WTC11 (cell line): ENCODE measurements around the gene LINC00237. TPM values are rescaled to one million over a fixed set of nuclear protein-coding genes. Genes with fewer than 3 reads are reported as not detected.

ENCODE experiments used
- ATAC-seq: fragments of 200-7000 bp; cut with Tn5 transposase; 2 replicates; pipeline ENCODE4 v1.10.0; 2021; ENCODE audit warnings: mild to moderate bottlenecking, moderate library complexity
- CTCF ChIA-PET: fragments of 300-600 bp; sonication (Branson Sonifier 250); formaldehyde crosslinking; loops from one replicate; lab custom pipeline; 2021; ENCODE audit warnings: antibody characterized with exemption; lab: Charles Lee
- POLR2A ChIA-PET: fragments of 350-600 bp; sonication (Branson Sonifier 250); formaldehyde crosslinking; loops from one replicate; lab custom pipeline; 2021; ENCODE audit warnings: antibody characterized with exemption; lab: Charles Lee
- DNase-seq: peaks from one replicate; pipeline ENCODE4 v3.0.0; 2021; ENCODE audit warnings: low spot score
- H3K27ac Mint-ChIP-seq: 2 replicates; pipeline ENCODE4 v1.8.0; 2021; ENCODE audit warnings: mixed read lengths
- H3K27me3 Mint-ChIP-seq: 2 replicates; pipeline ENCODE4 v1.8.0; 2021; ENCODE audit warnings: low read depth, mild to moderate bottlenecking, moderate library complexity, mixed read lengths
- H3K36me3 Mint-ChIP-seq: 2 replicates; pipeline ENCODE4 v1.8.0; 2021; ENCODE audit warnings: mixed read lengths
- H3K4me1 Mint-ChIP-seq: 2 replicates; pipeline ENCODE4 v1.8.0; 2022; ENCODE audit warnings: mixed read lengths
- H3K4me3 Mint-ChIP-seq: 2 replicates; pipeline ENCODE4 v1.8.0; 2021; ENCODE audit warnings: mild to moderate bottlenecking, moderate library complexity, mixed read lengths
- H3K9me3 Mint-ChIP-seq: 2 replicates; pipeline ENCODE4 v1.8.0; 2021; ENCODE audit warnings: mixed read lengths
- CREB1 ChIP-seq: sonication (generic); formaldehyde crosslinking; IDR thresholded peaks from 2 replicates; pipeline ENCODE4 v1.8.0; 2023; ENCODE audit warnings: mild to moderate bottlenecking, missing genetic modification reagents
- ELF4 ChIP-seq: sonication (generic); formaldehyde crosslinking; IDR thresholded peaks from 2 replicates; pipeline ENCODE4 v1.8.1; 2022; ENCODE audit warnings: low read depth, mild to moderate bottlenecking, moderate library complexity, missing genetic modification reagents
- ETV6 ChIP-seq: sonication (generic); formaldehyde crosslinking; IDR thresholded peaks from 2 replicates; pipeline ENCODE4 v1.8.1; 2022; ENCODE audit warnings: mild to moderate bottlenecking, missing genetic modification reagents
- FOXP1 ChIP-seq: sonication (generic); formaldehyde crosslinking; IDR thresholded peaks from 2 replicates; pipeline ENCODE4 v1.8.0; 2022; ENCODE audit warnings: missing genetic modification reagents, mild to moderate bottlenecking, moderate library complexity, borderline replicate concordance
- GABPB1 ChIP-seq: sonication (generic); formaldehyde crosslinking; IDR thresholded peaks from 2 replicates; pipeline ENCODE4 v1.8.1; 2023; ENCODE audit warnings: mild to moderate bottlenecking, missing genetic modification reagents
- MXD4 ChIP-seq: fragments of 250-450 bp; sonication (Bioruptor Pico); IDR thresholded peaks from 2 replicates; pipeline ENCODE4 v1.8.0; 2021; ENCODE audit warnings: mild to moderate bottlenecking, moderate library complexity, borderline replicate concordance
- PRRX2 ChIP-seq: fragments of 250-450 bp; sonication (Bioruptor Pico); IDR thresholded peaks from 2 replicates; pipeline ENCODE4 v1.8.0; 2021; ENCODE audit warnings: mild to moderate bottlenecking
- SMAD3 ChIP-seq: sonication (generic); formaldehyde crosslinking; IDR thresholded peaks from 2 replicates; pipeline ENCODE4 v1.8.0; 2022; ENCODE audit warnings: missing genetic modification reagents, mild to moderate bottlenecking, borderline replicate concordance
- SP1 ChIP-seq: sonication (generic); formaldehyde crosslinking; conservative IDR thresholded peaks from 2 replicates; pipeline ENCODE4 v1.8.1; 2022; ENCODE audit warnings: missing genetic modification reagents
- ZNF396 ChIP-seq: fragments of 250-450 bp; sonication (Bioruptor Pico); IDR thresholded peaks from 2 replicates; pipeline ENCODE4 v1.8.0; 2021; ENCODE audit warnings: mild to moderate bottlenecking, moderate library complexity, borderline replicate concordance
- total RNA-seq: library from RNA; stranded (reverse); gene quantifications from 3 replicates; pipeline ENCODE4 v1.2.3, GENCODE V29; 2021
- TF ChIP-seq, protein P1 (sequence below): sonication (generic); formaldehyde crosslinking; IDR thresholded peaks from 2 replicates; pipeline ENCODE4 v1.8.1; 2023; ENCODE audit warnings: mild to moderate bottlenecking, missing genetic modification reagents
- TF ChIP-seq, protein P2 (sequence below): sonication (generic); formaldehyde crosslinking; IDR thresholded peaks from 2 replicates; pipeline ENCODE4 v1.8.1; 2023; ENCODE audit warnings: mild to moderate bottlenecking, missing genetic modification reagents, moderate library complexity
- TF ChIP-seq, protein P3 (sequence below): sonication (generic); formaldehyde crosslinking; IDR thresholded peaks from 2 replicates; pipeline ENCODE4 v1.8.1; 2022; ENCODE audit warnings: mild to moderate bottlenecking, moderate library complexity, missing genetic modification reagents
- TF ChIP-seq, protein P4 (sequence below): sonication (generic); formaldehyde crosslinking; IDR thresholded peaks from 2 replicates; pipeline ENCODE4 v1.8.0; 2022; ENCODE audit warnings: mild to moderate bottlenecking, missing genetic modification reagents
- TF ChIP-seq, protein P5 (sequence below): fragments of 250-450 bp; sonication (Bioruptor Pico); IDR thresholded peaks from 2 replicates; pipeline ENCODE4 v1.9.0; 2021; ENCODE audit warnings: mild to moderate bottlenecking, borderline replicate concordance

The LINC00237 gene
- total RNA-seq, 1 experiment from 2014 or later, result 3.1 TPM

DNA sequence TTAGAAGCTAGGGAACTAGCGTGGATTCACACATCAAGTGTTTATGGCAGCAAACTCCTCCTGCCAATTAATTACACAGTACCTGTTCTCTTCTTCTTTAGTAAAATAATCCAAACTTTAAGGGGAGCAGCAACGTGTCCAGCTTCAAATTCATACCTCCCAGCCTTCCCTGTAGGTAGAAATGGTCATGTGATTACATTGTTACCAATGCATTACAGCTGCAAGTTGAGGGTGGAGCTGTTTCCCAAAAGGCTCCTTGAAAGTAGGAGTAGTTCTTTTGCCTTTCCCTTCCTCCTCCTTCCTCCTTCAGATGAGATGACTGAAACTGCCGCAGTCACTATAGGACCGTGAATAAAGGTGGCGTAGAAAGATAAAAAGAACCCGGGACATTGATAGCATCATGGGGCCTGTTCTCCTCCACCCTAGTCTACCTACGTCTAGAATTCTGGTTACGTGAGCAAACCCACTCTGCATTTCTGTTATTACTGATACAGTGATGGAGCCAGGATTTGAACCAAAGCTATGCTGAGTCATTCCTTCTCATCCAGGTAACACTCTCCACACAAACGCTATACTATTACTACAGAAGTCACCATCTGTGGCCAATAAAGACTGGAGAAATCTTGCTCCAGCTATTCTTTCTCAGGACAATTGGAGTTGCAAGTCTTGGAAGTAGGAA, 18.2 kb downstream of the LINC00237 start:
- H3K4me1 Mint-ChIP-seq, result peaks cover 58% of the 10 kb centered on the region
- peaks cover 7% of the 10 kb centered on the region for H3K9me3 Mint-ChIP-seq
- POLR2A ChIA-PET, result no interaction called here
- CTCF ChIA-PET, result interaction anchor here (1.0 to 1.7 kb wide), 5 partner anchors 12 to 250 kb away, joined by 3 to 8 read pairs (median 3); no protein-coding TSS in a partner anchor
- H3K36me3 Mint-ChIP-seq, result no peaks in the 10 kb centered on the region
- no peaks in the 10 kb centered on the region for H3K27me3 Mint-ChIP-seq
- H3K27ac Mint-ChIP-seq, result no peak overlapping the region
- no peak overlapping the region for H3K4me3 Mint-ChIP-seq
- TF ChIP-seq, protein P1, sequence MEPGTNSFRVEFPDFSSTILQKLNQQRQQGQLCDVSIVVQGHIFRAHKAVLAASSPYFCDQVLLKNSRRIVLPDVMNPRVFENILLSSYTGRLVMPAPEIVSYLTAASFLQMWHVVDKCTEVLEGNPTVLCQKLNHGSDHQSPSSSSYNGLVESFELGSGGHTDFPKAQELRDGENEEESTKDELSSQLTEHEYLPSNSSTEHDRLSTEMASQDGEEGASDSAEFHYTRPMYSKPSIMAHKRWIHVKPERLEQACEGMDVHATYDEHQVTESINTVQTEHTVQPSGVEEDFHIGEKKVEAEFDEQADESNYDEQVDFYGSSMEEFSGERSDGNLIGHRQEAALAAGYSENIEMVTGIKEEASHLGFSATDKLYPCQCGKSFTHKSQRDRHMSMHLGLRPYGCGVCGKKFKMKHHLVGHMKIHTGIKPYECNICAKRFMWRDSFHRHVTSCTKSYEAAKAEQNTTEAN (CRISPR knock-in tag), result no peak
- TF ChIP-seq, protein P2, sequence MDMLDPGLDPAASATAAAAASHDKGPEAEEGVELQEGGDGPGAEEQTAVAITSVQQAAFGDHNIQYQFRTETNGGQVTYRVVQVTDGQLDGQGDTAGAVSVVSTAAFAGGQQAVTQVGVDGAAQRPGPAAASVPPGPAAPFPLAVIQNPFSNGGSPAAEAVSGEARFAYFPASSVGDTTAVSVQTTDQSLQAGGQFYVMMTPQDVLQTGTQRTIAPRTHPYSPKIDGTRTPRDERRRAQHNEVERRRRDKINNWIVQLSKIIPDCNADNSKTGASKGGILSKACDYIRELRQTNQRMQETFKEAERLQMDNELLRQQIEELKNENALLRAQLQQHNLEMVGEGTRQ, result peak; percentile 76
- ATAC-seq (peak; percentile 47), DNase-seq (no peak)

DNA sequence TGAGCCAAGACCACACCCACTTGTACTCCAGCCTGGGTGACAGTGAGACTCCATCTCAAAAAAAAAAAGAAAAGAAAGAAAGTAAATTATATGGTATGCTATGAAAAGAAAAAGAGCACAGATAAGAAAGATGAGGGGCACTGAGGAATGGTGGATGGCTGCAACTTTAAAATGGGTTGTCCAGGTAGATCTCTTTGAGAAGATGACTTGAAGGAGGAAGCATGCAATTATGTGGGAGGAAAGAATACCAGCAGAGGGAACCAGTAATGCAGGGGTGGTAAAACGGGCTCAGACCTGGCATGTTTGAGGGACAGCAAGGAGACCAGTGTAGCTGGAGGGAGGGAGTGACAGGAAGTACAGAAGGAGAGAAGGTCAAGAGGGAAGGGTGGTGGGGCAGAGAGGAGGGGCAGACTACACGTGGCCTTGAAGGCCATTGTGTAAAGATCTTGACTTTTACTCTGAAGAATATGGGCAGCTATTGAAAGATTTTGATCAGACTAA, 22.3 kb downstream of the LINC00237 start:
- H3K36me3 Mint-ChIP-seq, result no peaks in the 10 kb centered on the region
- CTCF ChIA-PET, result interaction anchor here (0.8 kb wide), 1 partner anchor 35 kb away, joined by 3 read pairs; no protein-coding TSS in a partner anchor
- H3K27me3 Mint-ChIP-seq, result no peaks in the 10 kb centered on the region; the same call in 1 of the 2 replicates
- TF ChIP-seq, protein P1 (CRISPR knock-in tag), result no peak
- TF ChIP-seq, protein P3, sequence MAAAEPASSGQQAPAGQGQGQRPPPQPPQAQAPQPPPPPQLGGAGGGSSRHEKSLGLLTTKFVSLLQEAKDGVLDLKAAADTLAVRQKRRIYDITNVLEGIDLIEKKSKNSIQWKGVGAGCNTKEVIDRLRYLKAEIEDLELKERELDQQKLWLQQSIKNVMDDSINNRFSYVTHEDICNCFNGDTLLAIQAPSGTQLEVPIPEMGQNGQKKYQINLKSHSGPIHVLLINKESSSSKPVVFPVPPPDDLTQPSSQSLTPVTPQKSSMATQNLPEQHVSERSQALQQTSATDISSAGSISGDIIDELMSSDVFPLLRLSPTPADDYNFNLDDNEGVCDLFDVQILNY (CRISPR knock-in tag), result no peak
- TF ChIP-seq CREB1 (CRISPR knock-in tag) (no peak), SP1 (CRISPR knock-in tag) (no peak), GABPB1 (CRISPR knock-in tag) (no peak), ELF4 (CRISPR knock-in tag) (no peak), ETV6 (CRISPR knock-in tag) (no peak)
- TF ChIP-seq, protein P4, sequence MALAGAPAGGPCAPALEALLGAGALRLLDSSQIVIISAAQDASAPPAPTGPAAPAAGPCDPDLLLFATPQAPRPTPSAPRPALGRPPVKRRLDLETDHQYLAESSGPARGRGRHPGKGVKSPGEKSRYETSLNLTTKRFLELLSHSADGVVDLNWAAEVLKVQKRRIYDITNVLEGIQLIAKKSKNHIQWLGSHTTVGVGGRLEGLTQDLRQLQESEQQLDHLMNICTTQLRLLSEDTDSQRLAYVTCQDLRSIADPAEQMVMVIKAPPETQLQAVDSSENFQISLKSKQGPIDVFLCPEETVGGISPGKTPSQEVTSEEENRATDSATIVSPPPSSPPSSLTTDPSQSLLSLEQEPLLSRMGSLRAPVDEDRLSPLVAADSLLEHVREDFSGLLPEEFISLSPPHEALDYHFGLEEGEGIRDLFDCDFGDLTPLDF (CRISPR knock-in tag), result no peak
- TF ChIP-seq, all 79 proteins: peak for 0
- ATAC-seq, result no peak
- DNase-seq, result no peak
- Mint-ChIP-seq H3K27ac (no peak overlapping the region), H3K4me1 (peaks cover 19% of the 10 kb centered on the region), H3K4me3 (no peak overlapping the region), H3K9me3 (peaks cover 12% of the 10 kb centered on the region)
- POLR2A ChIA-PET, result interaction anchor here (0.5 kb wide), 1 partner anchor 93 kb away, joined by 3 read pairs; no protein-coding TSS in a partner anchor

DNA sequence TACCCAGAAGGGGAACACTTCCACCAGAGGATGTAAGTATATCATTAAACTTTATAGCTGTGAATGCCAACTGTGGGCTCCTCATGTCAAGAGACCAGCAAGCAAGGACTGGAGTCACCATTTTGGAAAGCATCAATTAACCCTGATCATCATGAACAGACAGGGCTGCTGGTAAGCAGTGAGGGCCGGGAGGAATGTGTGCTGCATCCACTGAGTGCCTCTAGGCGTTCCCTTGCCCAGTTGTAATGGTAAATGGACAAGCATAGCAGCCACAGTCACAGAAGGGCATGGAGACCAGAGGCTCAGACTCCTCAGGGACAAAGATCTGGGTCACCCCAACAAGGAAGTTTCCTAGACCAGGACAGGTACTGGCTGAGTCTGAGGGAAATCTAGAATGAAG, 23.6 kb downstream of the LINC00237 start:
- H3K36me3 Mint-ChIP-seq, result no peaks in the 10 kb centered on the region
- ChIA-PET CTCF (interaction anchor here (1.2 kb wide), 1 partner anchor 34 kb away, joined by 5 read pairs; no protein-coding TSS in a partner anchor), POLR2A (no interaction called here)
- H3K27me3 Mint-ChIP-seq, result no peaks in the 10 kb centered on the region; the same call in 1 of the 2 replicates
- H3K27ac Mint-ChIP-seq, result no peak overlapping the region
- ATAC-seq (peak; percentile 57; the same call in 1 of the 2 replicates), DNase-seq (no peak)
- no peak overlapping the region for H3K4me3 Mint-ChIP-seq
- peaks cover 12% of the 10 kb centered on the region for H3K9me3 Mint-ChIP-seq
- H3K4me1 Mint-ChIP-seq, result peaks cover 9% of the 10 kb centered on the region
- TF ChIP-seq SP1 (CRISPR knock-in tag) (no peak), ZNF396 (CRISPR knock-in tag) (no peak), PRRX2 (CRISPR knock-in tag) (no peak), MXD4 (CRISPR knock-in tag) (no peak), FOXP1 (CRISPR knock-in tag) (no peak), SMAD3 (CRISPR knock-in tag) (no peak)
- TF ChIP-seq, protein P5, sequence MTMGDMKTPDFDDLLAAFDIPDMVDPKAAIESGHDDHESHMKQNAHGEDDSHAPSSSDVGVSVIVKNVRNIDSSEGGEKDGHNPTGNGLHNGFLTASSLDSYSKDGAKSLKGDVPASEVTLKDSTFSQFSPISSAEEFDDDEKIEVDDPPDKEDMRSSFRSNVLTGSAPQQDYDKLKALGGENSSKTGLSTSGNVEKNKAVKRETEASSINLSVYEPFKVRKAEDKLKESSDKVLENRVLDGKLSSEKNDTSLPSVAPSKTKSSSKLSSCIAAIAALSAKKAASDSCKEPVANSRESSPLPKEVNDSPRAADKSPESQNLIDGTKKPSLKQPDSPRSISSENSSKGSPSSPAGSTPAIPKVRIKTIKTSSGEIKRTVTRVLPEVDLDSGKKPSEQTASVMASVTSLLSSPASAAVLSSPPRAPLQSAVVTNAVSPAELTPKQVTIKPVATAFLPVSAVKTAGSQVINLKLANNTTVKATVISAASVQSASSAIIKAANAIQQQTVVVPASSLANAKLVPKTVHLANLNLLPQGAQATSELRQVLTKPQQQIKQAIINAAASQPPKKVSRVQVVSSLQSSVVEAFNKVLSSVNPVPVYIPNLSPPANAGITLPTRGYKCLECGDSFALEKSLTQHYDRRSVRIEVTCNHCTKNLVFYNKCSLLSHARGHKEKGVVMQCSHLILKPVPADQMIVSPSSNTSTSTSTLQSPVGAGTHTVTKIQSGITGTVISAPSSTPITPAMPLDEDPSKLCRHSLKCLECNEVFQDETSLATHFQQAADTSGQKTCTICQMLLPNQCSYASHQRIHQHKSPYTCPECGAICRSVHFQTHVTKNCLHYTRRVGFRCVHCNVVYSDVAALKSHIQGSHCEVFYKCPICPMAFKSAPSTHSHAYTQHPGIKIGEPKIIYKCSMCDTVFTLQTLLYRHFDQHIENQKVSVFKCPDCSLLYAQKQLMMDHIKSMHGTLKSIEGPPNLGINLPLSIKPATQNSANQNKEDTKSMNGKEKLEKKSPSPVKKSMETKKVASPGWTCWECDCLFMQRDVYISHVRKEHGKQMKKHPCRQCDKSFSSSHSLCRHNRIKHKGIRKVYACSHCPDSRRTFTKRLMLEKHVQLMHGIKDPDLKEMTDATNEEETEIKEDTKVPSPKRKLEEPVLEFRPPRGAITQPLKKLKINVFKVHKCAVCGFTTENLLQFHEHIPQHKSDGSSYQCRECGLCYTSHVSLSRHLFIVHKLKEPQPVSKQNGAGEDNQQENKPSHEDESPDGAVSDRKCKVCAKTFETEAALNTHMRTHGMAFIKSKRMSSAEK (CRISPR knock-in tag), result no peak
